ENCODE results near the gene NSD1. TPM values are rescaled to one million over a fixed set of nuclear protein-coding genes. Genes with fewer than 3 reads are reported as not detected.

Gene NSD1
- total RNA-seq, 4 donors from 2014 or later: 41.1 to 58.4 (median 49.5) TPM

DNA sequence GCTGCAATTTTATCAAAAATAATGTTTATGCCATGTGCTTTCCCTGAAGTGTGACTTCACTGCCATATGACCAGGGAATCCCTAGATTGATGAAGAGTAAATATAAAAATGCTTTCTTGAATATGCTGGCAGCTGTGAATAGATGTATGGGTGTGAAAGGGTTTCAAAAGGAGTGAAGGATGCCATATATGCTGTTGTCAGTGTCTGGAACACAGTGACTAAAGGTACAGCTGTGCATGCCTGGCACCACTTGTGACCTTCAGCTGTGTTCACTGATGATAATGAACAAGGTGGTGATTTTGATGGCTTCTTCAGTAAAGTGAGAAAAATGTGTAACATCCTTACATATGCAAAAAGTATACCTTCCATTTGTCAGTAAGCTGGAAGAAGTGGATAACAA is 100.2 kb downstream of the NSD1 start:
- TF ChIP-seq EP300 (IDR thresholded peaks at IDR 0.05): no peak
- TF ChIP-seq POLR2AphosphoS5 (IDR thresholded peaks at IDR 0.05): no peak
- TF ChIP-seq POLR2A (IDR thresholded peaks at IDR 0.05): no peak
- no peak for TF ChIP-seq CTCF (IDR thresholded peaks at IDR 0.05)
- Histone ChIP-seq H3K4me3 (no peak overlapping the region), H3K27ac (no peak overlapping the region), H3K27me3 (no peaks in the 10 kb centered on the region), H3K9me3 (no peaks in the 10 kb centered on the region), H3K36me3 (peaks cover 0 to 41% of the 10 kb centered on the region in 2 donors), H3K4me1 (peaks cover 6 to 24% (median 8%) of the 10 kb centered on the region in 3 donors)
- ATAC-seq: no peak

DNA sequence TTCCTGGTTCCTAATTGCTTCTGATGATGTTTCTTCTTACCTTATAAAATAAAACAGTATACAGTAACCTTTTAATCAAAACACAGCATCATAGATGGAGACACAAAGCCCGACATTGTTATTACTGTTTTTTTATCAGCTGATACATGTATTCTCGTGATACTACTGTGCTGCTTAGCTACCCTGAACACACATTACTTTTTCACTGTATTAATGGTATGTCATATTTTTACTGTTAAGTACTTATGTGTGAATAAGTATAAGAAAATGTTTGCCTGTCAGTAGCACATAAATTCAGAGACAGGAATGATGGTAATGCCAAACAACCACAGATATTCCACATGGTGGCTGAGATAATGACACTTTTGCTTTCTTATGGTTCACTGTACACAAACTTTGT is 101.3 kb downstream of the NSD1 start:
- TF ChIP-seq POLR2AphosphoS5 (IDR thresholded peaks at IDR 0.05) (no peak), EP300 (IDR thresholded peaks at IDR 0.05) (no peak), POLR2A (IDR thresholded peaks at IDR 0.05) (no peak), CTCF (IDR thresholded peaks at IDR 0.05) (no peak)
- Histone ChIP-seq H3K36me3 (peaks cover 0 to 49% of the 10 kb centered on the region in 2 donors), H3K4me1 (peaks cover 6 to 24% (median 8%) of the 10 kb centered on the region in 3 donors), H3K27ac (no peak overlapping the region), H3K4me3 (no peak overlapping the region), H3K9me3 (no peaks in the 10 kb centered on the region), H3K27me3 (no peaks in the 10 kb centered on the region)
- ATAC-seq: no peak
- 76 to 83% methylated on average over 2 of the region's 2 CpGs for WGBS, 2 donors (ENCODE audit: low coverage in 1 of 2)

GRCh38 chr5:177241768-177242167 is 108.2 kb downstream of the NSD1 start:
- H3K9me3 ChIP-seq: no peaks in the 10 kb centered on the region
- no peaks in the 10 kb centered on the region for H3K27me3 ChIP-seq
- H3K27ac ChIP-seq: no peak overlapping the region
- H3K36me3 ChIP-seq: peaks cover 3 to 82% of the 10 kb centered on the region in 2 donors
- TF ChIP-seq EP300 (IDR thresholded peaks at IDR 0.05): no peak
- ATAC-seq: no peak
- H3K4me1 ChIP-seq: no peaks in the 10 kb centered on the region
- no peak overlapping the region for H3K4me3 ChIP-seq

GRCh38 chr5:177242304-177242703 is 108.7 kb downstream of the NSD1 start:
- Histone ChIP-seq H3K36me3 (peaks cover 3 to 85% of the 10 kb centered on the region in 2 donors), H3K9me3 (no peaks in the 10 kb centered on the region), H3K27ac (no peak overlapping the region), H3K4me3 (no peak overlapping the region), H3K27me3 (no peaks in the 10 kb centered on the region), H3K4me1 (no peaks in the 10 kb centered on the region)
- ATAC-seq: no peak
- 74 to 80% methylated on average over 2 to 4 of the region's 5 CpGs for WGBS, 2 donors (ENCODE audit: low coverage in 1 of 2)
- TF ChIP-seq CTCF (IDR thresholded peaks at IDR 0.05): no peak
- TF ChIP-seq EP300 (IDR thresholded peaks at IDR 0.05): no peak
- no peak for TF ChIP-seq POLR2AphosphoS5 (IDR thresholded peaks at IDR 0.05)
- TF ChIP-seq POLR2A (IDR thresholded peaks at IDR 0.05): no peak

DNA sequence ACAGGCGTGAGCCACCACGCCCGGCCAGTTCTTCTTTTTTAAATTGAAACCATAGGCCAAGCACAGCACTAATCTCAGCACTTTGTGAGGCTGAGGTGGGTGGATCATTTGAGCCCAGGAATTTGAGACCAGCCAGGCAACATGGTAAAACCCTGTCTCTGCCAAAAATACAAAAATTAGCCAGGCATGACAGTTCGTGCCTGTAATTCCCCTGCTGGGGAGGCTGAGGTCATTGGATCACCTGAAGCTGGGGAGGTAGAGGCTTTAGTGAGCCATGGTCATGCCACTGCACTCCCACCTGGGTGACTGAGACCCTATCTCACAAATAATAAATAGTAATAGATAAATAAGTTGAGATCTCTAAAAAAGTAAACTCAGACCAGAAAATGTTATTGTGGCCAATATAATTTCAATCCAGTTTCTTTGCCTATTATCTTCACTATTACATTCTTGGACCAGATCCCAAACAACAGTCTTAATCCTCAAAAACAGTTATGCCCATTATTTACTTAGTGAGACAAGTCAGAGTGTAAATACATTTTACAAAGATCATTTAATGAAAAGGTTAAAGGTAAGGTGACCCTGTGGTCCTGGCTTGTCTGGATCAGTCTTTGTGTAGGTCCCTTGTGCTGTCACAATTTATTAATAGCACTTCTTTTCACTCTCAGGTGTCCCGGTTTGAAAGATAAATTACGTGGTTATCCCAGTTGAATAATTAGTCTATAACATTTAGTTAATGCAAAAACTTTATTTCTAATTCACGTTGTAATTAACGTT is 116.4 kb downstream of the NSD1 start:
- Histone ChIP-seq H3K27ac (no peak overlapping the region), H3K4me1 (no peaks in the 10 kb centered on the region), H3K27me3 (no peaks in the 10 kb centered on the region), H3K9me3 (no peaks in the 10 kb centered on the region), H3K4me3 (no peak overlapping the region), H3K36me3 (peaks cover 3 to 89% of the 10 kb centered on the region in 2 donors)
- TF ChIP-seq POLR2A (IDR thresholded peaks at IDR 0.05) (no peak), POLR2AphosphoS5 (IDR thresholded peaks at IDR 0.05) (no peak), EP300 (IDR thresholded peaks at IDR 0.05) (no peak), CTCF (IDR thresholded peaks at IDR 0.05) (no peak)
- no peak for ATAC-seq
- WGBS, 2 donors (ENCODE audit: low coverage in 1 of 2): 74% methylated on average over 5 to 6 of the region's 8 CpGs

All from gastroesophageal sphincter (tissue), 4 donors.